HG03039 (cell line): ENCODE measurements around the gene PCBD1.

Source experiments
- ATAC-seq: cut with Tn5 transposase; IDR thresholded peaks from one replicate; pipeline ENCODE4 v1.9.1; 2021; ENCODE audit warnings: mild to moderate bottlenecking, moderate library complexity; ENCODE audit not compliant: unreplicated experiment

The PCBD1 gene

GRCh38 chr10:70905071-70906021 lies 17.0 kb upstream of the PCBD1 start:
- ATAC-seq, result no peak

- ATAC-seq, result no peak
These were observed 15.0 kb upstream of the PCBD1 start for GRCh38 chr10:70903262-70903921.

GRCh38 chr10:70902661-70903261 lies 14.4 kb upstream of the PCBD1 start:
- ATAC-seq, result no peak

DNA sequence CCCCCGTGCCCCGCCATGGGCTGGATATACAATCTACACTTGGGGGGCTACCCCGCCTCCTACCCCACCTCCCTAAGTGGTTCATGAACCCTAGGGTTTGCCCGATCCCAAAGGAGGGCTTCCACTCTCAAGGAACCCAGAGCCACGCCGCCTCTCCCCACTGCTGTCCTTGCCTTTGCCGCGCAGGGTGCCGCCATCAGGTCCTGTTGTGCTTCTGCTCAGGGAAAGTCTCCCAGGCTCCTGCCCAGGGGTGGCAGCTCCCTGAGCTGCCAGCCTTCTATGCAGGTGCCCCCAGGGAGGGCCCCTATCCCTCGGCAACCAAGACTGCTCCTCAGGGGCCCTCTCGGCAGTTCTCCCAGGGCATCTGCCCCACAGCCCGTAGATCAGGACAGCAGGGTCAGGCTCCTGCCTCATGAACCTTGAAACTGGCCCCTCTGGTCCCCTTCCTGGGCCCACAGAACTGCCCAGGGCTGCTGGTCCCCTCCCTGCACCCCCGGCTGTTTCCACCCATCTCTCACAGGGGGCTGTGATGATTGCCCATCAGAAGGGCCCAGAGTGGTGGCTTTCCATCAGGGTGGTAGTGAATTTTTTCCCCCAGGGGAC lies 13.0 kb upstream of the PCBD1 start:
- no peak for ATAC-seq

DNA sequence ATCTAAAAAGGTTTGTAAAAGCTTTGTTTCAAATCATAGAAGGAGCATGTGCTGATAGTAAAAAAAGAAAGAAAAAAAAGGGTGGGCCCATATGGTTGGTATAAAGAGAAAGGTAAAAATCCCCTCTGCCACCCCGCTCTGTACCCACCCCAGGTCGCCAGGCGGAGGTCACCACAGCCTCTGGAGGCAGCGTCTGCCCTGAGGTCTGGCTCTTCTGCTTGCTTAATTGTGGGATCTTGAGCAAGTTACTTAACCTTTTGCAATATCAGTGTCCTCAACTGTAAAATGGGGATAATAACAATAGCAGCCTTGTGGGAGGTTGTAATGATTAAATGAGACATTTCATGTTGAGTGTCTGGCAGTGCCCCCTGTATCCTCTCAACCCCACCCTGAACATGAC lies 10.7 kb upstream of the PCBD1 start:
- ATAC-seq, result no peak

DNA sequence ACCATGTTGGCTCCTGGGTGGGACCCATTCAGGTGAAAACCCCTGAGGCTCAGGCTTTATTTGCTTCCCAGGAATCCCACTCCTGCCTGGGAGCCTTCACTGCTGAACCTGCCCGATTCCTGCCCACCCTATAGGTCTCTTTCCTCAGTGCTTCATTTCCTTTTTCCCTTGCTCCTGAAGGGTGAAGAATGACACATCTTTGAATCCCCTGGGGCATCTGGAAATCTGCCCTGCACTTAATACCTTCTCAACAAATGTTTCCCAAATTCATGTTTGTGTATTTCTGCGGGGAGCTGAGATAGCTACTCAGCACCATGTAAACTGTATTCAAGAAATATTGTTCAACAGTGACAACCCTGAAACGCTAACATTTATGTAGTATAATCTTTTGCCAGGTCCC lies 10.3 kb upstream of the PCBD1 start:
- ATAC-seq, result no peak

DNA sequence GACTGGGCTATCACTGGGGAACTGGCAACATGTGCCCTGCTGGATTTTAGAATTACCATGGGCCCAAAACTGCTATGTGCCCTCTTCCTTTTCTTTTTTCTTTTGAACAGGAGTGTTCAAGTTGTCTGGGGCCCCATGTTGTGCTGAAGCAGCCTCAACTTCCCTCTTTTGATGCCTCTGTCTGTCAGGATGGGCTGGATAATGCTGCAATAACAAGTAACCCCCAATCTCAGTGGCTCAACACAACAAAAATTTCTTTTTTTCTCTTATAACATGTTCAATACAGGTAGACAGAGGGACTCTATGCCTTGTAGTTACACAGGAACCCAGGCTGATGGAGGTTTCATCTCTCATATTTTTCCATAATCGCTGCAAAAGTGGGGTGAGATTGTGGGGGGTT lies 8.2 kb upstream of the PCBD1 start:
- no peak for ATAC-seq

DNA sequence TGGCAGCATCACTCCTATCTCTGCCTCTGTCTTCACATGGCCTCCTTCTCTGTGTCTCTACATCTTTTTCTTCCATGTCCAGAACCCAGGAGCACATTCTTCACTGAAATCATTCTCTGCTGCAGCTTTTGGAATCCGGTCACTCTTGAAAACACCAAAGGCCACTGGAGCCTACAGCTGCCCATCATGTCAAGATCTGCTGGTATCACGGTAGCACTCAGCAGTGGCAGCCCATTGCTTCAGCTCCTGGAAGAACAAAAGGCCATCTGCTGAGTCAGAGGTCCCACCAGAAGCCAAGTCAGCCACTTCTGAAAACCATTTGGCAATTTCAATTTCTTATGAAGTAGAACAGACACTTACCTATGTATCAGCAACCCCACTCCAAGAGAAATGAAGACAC lies 6.1 kb upstream of the PCBD1 start:
- no peak for ATAC-seq

DNA sequence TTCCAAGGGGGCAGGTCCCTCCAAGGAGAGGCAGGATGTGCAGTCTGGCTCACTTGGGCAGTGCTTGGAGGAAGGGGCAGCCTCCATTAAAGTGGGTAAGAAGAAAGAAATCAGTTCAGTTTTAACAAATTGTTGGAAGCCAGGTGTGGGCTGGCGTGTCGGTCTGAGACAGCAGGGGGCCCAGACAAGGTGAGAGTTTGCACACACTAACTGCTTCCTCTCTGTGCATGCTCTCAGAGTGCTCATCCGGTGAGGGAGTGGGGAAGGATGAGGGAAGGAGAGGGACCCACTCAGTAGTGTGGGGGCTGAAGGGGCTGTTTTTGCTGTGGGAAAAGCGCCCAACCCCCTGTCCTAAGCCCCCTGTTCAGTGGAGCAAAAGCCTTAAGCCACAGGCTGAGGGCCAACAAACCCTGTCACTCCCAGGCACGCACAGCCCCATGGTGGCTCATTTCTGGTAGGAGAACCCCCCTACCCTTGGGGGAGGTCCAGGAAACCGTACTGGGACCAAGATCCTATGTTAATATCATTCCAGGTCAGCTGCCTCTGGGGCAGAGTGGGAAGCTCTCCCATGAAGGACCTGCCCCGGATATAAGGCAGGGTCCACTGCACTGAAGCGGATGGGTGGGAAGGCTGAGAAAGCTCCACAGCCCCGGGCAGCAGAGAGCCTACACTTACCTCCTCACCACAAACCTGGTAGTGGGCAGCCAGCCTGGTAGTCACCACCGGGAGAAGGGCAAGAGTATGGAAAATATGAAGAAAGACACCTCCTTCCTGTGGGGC lies 5.1 kb upstream of the PCBD1 start:
- ATAC-seq, result no peak

DNA sequence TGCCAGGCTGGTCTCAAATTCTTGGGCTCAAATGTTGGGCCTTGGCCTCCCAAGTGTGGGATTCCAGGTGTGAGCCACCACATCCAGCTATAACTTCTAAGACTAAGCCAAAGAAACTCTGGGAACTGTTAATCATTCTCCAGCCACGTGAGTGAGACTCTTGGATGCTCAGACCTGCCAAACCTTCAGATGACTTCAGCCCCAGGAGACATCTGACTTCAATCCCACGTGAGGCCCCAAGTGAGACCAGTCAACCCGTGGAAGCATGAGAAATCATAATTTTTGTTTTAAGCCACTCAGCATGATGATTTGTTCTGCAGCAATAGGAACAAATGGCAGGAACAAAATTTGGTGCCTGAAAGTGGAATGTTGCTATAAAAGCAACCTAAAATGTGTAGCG lies 4.3 kb upstream of the PCBD1 start:
- ATAC-seq, result no peak

GRCh38 chr10:70891627-70892026 lies 3.3 kb upstream of the PCBD1 start:
- no peak for ATAC-seq

- ATAC-seq, result no peak
These were observed 2.6 kb upstream of the PCBD1 start for GRCh38 chr10:70890917-70891431.

- ATAC-seq, result no peak
These were observed 926 bp upstream of the PCBD1 start for GRCh38 chr10:70889291-70889690.

DNA sequence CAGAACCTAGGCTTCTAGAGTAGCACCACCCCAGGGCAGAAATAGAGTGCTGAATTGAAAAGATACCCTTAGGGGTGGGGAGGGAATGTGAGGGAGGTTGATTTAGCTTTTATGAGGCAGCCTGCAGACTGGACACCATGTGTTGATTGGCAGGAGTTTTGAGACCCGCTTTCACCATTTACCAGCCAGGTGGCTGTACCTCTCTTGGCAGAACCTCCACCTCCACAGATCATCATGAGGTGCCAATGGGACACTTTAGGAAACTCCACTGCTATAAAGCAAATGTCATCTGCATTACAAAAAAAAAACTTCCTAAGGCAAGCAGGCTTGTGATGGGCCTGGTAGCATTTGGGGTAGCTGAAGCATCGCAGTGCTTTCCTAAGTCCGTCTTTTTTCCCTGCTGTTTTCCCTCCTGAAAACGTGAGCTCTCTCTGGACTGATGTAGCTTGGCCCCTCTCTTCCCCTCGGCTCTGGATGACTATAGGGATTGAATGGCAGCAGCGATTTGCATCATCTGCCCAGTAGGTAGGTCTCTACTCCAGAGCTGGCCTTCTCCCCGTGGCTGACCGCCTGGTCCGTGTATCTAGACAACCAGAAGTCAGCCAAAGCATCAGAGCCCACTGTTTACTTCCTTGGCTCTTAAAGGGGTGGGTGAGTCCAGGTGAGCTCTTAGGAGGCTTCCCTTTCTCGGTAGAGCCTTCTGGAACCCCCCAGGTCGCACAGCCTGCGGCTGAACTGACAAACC lies 1.3 kb downstream of the PCBD1 start:
- no peak for ATAC-seq

DNA sequence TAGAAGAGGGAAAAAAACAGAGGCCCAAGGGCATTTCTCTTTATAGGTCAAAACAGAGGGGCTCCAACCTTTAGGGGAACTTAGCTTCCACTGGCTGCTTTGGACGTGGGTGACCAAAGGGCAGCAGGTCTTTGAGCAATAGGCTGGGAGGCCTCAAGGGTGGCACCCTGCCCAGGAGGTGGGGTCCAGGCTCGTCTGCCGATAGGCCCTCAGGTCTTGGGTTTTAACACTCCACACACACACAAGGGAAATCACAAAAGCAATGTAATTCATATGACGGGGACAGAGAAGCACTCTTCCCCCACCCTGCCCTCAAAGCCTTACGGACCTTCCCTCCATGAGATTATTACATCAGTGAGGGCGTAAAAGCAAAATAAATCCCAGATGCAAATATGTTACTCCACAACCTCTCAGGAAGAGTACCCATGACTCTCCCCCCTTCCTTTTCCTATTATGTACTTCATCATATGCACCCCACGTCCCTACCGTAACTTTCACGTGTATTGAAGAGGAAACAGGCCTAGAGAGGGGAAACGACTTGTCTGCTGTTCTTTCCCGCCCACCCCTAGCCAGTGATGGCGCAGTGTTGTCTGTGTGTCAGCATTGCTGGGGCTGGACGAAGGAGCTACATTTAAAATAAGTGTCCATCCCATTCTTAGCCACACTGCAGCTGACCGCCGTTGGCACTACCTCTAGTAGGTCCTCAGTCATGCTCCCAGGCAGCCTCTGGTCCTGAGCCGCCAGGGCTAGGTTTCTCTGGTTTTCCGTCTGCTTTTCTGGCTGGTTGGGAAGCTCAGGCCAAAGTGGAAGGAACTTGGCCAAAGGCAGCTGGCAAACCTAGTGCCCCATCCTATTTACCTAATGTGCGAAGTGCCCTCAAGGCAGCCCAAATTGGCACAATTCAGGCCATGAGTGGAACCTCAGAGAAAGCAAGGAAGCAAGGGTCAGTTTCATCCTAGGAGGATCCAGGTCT lies 2.1 kb downstream of the PCBD1 start:
- ATAC-seq, result no peak

DNA sequence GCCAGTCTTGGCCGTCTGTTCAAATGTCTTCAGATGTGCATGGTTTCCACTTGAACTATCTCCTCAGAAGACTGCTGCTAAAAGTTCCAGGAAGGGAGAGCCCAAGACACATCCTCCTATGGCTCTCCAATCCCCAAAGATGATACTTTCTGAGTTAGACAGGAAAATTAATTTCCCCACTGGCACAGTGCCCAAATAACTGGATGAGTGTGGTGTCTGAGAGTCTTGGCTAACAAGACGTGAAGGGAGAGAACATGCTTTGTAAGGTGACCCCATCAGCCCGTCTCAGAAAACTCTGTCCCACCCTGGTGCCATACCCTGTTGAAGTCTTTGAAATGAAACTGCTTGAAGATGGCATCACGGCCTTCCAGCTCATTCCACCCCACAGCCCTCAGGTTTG lies 2.9 kb downstream of the PCBD1 start:
- ATAC-seq, result no peak

- no peak for ATAC-seq
These were observed 3.6 kb downstream of the PCBD1 start for GRCh38 chr10:70884741-70885140.

GRCh38 chr10:70880077-70880534 lies 8.3 kb downstream of the PCBD1 start:
- ATAC-seq, result no peak

DNA sequence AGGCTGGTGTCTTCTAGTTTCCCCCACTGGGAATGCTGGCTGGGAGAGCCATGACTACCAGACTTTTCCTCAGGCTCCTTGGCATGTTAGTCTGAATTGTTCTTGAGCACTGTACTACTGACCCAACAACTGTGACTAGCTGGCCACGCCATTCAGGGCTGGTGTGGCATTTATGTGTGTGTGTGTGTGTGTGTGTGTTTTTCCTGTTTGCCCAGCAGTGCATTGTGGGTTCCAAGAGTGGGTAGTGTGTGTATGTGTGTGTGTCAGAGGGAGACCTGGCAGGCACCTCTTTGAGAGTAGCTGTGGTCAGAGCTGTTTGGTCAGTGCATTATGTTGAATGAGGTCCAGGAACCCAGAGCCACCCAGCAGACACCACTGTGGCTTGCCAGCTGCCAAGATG lies 9.2 kb downstream of the PCBD1 start:
- no peak for ATAC-seq
